ENCODE data around the gene CEP97.

DNA sequence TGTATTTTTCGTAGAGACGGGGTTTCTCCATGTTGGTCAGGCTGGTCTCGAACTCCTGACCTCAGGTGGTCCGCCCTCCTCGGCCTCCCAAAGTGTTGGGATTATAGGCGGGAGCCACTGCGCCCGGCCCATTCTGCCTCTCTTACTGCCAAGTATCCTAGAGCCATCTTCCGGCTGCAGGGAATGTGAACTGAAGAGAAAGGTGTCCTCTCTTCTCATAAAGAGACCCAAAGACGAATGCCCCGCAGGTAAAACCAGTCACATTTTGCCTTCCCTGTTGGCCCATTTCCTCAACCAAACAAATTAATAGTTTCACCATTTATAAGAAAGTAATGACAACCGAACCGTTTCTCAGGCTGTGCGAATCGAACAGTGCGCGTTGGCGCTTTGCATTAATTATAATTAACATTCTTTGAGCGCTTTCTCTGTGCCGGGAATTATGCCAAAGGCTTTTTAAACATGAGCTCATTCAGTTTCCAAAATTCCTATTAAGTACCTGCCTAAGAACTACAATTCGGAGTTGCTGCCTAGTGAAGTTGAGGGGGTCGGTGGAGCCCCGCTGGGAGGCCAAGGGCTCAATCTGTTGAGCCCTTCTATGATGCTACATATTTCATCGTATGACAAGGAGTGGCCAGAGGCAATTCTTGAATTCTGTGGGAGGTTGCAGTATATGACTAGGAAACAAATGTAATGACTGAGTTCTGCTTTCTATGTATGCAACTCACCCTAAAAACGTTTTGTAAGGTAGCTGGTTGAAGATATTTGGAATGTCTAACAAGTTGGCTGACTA is 37.1 kb upstream of the CEP97 start:
- no peak for TF ChIP-seq GATA1 (IDR thresholded peaks at IDR 0.05; ENCODE audit: low read depth, low read length)
- no peak for TF ChIP-seq POLR2A (IDR thresholded peaks at IDR 0.05; ENCODE audit: low read length)
